ENCODE results near the gene ZNF470.
A peak's percentile ranks its signal among the peaks of the same experiment; 100 is the strongest.

The ZNF470 gene

GRCh38 chr19:56567274-56568120, at the start of gene ZNF470:
Gene ZNF470 (plus strand): TSS chr19:56567468. CDS start chr19:56570312, 2,844 bp downstream.
- peak; percentile 6 for DNase-seq

GRCh38 chr19:56525214-56525860, 41.9 kb upstream of the ZNF470 start:
- no peak for DNase-seq

GRCh38 chr19:56537442-56537841, 29.8 kb upstream of the ZNF470 start:
- no peak for DNase-seq

GRCh38 chr19:56538254-56538760, 29.0 kb upstream of the ZNF470 start:
- no peak for DNase-seq

DNA sequence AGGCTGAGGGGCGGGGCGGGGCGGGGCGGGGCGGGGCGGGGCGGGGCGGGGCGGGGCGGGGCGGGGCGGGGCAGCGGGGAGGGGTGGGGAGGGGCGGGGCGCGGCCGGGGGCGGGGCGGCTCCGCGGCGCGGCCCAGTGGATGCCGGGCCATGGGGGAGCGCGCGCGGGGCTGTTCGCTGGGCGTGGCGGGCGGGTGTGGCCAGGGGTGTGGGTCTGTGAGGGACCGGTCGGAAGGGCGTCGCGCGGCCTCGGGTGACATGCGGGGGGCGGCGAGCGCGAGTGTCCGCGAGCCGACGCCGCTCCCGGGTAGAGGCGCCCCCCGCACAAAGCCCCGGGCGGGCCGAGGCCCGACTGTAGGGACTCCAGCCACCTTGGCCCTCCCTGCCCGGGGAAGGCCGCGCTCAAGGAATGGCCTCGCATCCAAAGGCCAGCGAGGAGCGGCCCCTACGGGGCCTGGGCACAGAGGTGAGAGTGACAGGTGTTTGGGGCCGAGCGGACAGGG, 28.5 kb upstream of the ZNF470 start, which contains the start of gene ZFP28:
Gene ZFP28, plus strand, starts transcription at position 188 of the 503 bp plus-strand sequence. Its CDS starts 71 bp downstream, at position 259.
- no peak for DNase-seq

DNA sequence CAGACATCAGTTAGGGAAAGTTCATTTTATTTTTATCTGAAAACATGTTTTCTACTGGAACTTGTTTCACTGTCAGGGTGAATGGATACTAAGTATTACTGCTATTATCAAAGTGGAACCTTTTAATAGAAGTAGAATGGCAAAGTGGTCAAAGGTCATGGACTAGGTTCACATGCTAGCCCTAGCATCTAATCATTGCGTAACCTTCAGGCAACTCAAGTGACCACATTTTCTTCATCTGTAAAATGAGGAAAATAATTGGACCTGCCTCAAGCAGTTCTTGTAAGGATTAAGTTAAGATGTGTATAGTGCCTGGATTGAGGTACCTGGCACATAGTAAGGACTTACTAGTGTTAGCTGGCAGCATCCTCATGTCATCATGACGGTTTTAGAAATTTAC, 23.5 kb upstream of the ZNF470 start:
- no peak for DNase-seq

DNA sequence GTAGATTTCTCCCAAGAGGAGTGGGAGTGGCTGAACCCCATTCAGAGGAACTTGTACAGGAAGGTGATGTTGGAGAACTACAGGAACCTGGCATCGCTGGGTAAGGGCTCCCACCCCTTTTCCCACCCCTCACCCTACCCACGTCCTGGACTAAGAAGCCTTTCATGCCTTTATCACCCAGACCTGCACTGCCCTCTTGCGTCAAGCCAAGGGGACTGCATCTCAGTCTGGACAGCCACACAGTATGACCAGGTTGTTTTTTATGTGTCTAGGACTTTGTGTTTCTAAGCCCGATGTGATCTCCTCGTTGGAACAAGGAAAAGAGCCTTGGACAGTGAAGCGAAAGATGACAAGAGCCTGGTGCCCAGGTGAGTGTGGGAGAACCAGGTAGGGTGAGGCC, 19.7 kb upstream of the ZNF470 start:
- DNase-seq = no peak

- DNase-seq = no peak
These were observed 12.9 kb upstream of the ZNF470 start for GRCh38 chr19:56554272-56554869.

DNA sequence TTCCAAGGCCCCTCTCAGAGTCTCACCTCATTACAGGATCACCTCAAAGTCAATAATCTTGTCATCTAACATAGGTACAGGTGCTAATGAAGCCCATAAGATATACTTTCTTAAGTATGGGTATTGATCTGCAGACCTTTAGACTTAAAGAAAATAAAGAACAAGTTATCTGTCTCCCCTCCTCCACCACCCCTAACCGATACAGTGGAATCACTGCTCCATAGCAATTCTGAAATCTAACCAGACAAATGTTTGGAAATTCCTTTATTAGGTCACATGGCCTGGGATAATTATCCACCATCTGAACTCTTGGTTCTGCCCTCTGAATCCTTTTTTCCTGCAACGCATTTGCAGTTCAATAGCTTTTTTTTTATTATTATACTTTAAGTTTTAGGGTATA, 4.5 kb upstream of the ZNF470 start:
- no peak for DNase-seq

DNA sequence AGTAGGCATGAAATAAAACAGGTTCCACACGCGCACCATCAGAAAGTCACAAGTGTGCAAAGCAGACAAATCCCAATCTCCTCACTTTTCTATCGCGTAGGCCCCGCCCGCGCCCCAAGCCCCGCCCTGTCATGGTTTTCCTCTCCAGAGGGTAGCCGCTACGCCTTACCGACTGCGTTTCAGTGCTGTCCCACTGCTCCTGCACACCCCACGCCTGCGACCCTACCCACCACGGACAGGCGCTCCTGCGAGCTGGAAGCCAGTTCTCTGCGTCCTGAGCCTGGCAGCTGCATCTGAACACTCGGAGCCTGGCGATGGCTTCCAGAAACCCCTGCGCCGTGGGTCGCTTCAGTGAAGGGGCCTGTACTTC, 379 bp upstream of the ZNF470 start:
- DNase-seq = no peak

DNA sequence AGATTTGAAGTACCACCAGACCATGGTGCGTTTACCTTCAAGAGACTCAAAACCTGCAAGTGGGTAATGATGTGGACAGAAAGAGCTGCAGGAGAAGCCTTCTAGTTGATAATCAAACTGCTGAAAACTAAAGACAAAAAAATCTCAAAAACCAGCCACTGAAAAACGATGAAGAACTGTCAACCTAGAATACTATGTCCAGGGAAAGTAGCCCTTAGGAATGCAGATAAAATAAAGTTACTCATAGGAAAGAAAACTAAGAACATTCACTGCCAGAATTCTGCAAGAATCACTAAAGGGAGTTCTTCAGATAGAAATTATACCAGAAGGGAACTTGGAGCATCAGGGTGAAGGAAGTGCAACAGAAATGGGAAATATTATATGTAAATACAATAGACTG, 5.3 kb downstream of the ZNF470 start:
- no peak for DNase-seq

DNA sequence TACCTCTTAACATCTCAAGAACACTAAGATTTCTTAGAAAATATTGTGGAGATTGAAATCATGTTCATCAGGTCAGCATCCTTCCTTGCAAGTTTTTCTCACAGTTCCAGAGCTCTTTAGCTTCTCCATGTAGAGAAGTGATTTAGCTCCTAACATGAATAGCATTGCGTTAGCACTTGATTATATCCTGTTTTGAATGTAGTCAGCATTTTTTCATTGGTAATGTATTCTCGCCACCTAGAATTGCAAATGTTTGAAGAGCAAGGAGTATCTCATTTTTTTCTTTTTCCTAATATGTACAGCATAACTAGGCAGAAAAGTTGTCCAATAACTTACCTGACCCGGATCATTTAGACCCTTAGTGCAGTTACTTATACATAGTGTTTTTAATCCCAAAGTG, 6.6 kb downstream of the ZNF470 start:
- no peak for DNase-seq

DNA sequence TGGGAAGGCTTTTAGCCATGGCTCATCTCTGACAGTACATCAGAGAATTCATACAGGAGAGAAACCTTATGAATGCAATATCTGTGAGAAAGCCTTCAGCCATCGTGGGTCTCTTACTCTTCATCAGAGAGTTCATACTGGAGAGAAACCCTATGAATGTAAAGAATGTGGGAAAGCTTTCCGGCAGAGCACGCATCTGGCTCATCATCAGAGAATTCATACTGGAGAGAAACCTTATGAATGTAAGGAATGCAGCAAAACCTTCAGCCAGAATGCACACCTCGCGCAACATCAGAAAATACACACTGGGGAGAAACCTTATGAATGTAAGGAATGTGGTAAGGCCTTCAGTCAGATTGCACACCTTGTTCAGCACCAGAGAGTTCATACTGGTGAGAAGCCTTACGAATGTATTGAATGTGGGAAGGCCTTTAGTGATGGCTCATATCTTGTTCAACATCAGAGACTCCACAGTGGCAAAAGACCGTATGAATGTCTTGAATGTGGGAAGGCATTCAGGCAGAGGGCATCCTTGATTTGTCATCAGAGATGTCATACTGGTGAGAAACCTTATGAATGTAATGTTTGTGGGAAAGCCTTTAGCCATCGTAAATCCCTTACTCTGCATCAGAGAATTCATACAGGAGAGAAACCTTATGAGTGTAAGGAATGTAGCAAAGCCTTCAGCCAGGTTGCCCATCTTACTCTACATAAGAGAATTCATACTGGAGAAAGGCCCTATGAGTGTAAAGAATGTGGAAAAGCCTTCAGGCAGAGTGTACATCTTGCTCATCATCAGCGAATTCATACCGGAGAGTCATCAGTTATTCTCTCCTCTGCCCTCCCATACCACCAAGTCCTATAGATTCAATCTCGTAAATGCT, 10.7 kb downstream of the ZNF470 start:
- no peak for DNase-seq

DNA sequence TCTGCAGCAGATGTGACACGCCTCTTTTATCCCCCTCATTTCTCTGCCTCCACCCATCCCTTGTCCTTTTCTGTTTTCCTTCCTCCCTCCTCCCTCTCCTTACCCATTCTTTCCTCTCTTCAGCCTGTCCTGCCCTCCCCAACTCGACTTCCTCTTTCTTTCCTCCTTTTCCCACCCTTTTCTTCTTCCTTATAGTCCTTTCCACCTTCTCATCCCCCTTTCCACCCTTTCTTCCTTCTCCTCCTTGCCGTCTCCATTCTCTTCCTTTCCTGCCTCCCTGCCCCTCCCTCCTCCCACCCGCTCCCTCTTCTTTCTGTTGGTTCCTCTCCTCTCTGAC, 27.1 kb downstream of the ZNF470 start:
- no peak for DNase-seq

DNA sequence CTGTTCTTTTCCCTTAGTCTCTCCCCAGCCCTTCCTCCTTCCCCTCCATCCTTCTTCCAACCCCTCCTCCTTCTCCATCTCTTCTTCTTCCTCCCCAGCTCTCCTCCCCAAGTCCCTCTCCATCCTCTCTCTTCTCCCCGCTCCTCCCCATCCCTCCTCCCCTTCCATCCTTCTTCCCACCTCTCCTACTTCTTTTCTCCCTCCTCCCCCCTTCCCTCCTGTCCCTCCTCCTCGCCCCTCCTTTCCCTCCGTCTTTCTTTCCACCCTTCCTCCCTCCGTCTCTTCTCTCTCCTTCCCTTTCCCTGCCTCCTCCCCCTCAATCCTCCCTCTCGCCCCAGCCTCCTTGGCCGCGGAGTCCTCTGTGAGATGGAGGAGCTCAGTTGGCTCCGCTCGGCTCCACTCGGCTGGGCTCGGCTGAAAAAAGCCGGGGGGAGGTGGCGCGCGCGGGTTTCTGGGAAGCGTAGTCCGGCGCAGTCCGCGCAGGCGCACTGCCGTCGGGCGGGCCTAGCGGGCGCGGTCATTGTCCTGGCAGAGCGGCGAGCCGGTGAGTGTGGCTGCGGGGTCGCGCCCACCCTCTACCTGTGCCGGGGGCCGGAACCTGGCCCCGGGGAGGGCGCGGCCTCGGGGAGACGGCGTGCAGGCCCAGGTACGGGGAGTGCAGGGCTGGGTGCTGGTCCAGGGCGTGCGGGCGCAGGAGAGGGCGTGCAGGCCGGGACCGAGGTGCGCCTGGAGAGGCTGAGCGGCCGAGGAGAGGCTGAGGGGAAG, 27.7 kb downstream of the ZNF470 start, which contains the start of gene ZNF71:
Gene ZNF71, plus strand, starts transcription at position 520 of the 765 bp plus-strand sequence. CDS start 6,257 bp downstream, outside the sequence.
- DNase-seq = peak; percentile 76

GRCh38 chr19:56595548-56595899, 28.3 kb downstream of the ZNF470 start:
- DNase-seq = no peak

DNA sequence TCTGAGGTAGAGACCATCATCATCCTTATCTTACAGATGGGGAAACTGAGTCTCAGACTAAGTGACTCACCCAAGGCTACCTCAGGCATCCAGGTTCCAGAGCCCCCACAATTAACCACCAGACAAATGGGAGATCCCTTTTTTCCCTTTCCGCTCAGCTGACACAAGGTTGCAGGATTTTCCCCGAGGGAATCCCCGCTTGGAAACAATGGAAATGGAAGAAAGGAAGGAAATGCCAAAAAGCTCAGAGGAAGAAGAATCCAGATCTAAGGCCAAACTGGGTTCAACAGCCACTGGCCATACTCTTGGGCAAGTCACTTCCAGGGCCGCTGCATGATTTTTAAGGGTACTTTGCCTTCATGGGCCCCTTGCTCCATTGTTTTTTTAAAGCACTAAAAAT, 29.4 kb downstream of the ZNF470 start:
- DNase-seq = no peak

GRCh38 chr19:56597696-56598095, 30.4 kb downstream of the ZNF470 start:
- no peak for DNase-seq

DNA sequence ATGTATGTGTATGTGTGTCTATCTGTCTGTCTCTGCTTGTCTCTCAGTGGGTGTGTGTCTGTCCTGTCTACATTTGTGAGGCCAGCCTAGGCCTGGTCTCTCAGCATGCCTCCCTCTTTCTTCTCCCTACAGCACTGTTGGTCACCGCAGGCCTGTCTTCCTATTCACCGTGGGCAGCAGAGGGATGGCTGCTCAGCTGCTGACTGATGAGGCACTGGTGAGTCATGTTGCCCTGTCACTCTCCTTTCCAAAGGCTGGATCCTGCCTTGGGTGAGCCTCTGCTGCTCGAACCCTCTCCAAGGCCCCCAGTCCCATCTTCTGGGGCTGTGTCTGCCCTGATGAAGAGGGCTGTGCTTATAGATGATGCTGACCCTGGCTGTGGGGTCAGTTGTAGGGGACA, 34.1 kb downstream of the ZNF470 start:
- DNase-seq = no peak

DNA sequence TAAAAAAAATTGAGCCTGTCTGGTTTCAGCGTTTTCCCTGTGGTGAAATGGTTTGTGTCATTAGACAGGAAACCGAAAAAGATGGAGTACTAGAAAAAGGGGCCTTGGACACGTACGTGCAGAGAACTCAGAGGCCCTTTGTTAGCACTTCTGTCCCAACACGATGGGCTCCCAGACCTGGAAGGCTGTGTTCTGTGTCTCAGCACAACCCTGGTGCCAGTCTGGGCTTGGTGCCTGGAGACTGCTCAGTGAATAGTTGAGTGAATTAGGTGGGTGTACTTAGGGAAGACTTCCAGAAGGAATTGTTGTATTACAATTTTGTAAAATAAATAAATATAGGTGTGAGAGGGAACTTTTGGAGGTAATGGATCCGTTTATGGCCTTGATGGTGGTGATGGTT, 36.6 kb downstream of the ZNF470 start:
- DNase-seq = no peak

- no peak for DNase-seq
These were observed 41.2 kb downstream of the ZNF470 start for GRCh38 chr19:56608274-56608964.

All from DMS153 (cell line).